GF-D8 (cell line): Measurements from ENCODE around the gene ZNF17.
A peak's percentile ranks its signal among the peaks of the same experiment; 100 is the strongest.
"Not testable (repeated sequence)": the region's sequence is repeated elsewhere in the genome, so short reads cannot be mapped to it uniquely, and the experiment has no call there.

ENCODE experiments used
- DNase-seq: peaks from one replicate; lab custom pipeline; 2025; lab: John Stamatoyannopoulos, UW

ZNF17 gene

GRCh38 chr19:57410877-57411671, at the start of gene ZNF17:
ZNF17 (plus strand) TSS chr19:57411161; CDS start chr19:57413616, 2,455 bp downstream.
- peak; percentile 77 for DNase-seq

- no peak for DNase-seq
These were observed 48.5 kb upstream of the ZNF17 start for GRCh38 chr19:57362419-57362818.

- peak; percentile 98 for DNase-seq
These were observed 47.8 kb upstream of the ZNF17 start, which contains the start of the genes TRAPPC2B and ZNF547 for GRCh38 chr19:57362997-57363687. TRAPPC2B (plus strand) TSS chr19:57363551; CDS start chr19:57364834, 1,283 bp downstream. ZNF547 (plus strand) TSS chr19:57363551; CDS start chr19:57368556, 5,005 bp downstream.

- no peak for DNase-seq
These were observed 47.2 kb upstream of the ZNF17 start for GRCh38 chr19:57363688-57364181.

- DNase-seq: no peak
These were observed 44.2 kb upstream of the ZNF17 start for GRCh38 chr19:57366776-57367175.

GRCh38 chr19:57374179-57374578, 36.8 kb upstream of the ZNF17 start:
- no peak for DNase-seq

- not testable (repeated sequence) for DNase-seq
These were observed 36.3 kb upstream of the ZNF17 start for GRCh38 chr19:57374647-57375046.

GRCh38 chr19:57376151-57376550, 34.8 kb upstream of the ZNF17 start:
- no peak for DNase-seq

GRCh38 chr19:57377498-57378146, 33.3 kb upstream of the ZNF17 start:
- no peak for DNase-seq

GRCh38 chr19:57380923-57381322, 30.0 kb upstream of the ZNF17 start:
- DNase-seq: no peak

- no peak for DNase-seq
These were observed 28.0 kb upstream of the ZNF17 start for GRCh38 chr19:57382806-57383488.

GRCh38 chr19:57389194-57389729, 21.7 kb upstream of the ZNF17 start:
- DNase-seq: no peak

- peak; percentile 96 for DNase-seq
These were observed 21.0 kb upstream of the ZNF17 start, which contains the start of gene ZNF548 for GRCh38 chr19:57389730-57390598. ZNF548 (plus strand) TSS chr19:57389854; CDS start chr19:57390100, 246 bp downstream.

- no peak for DNase-seq
These were observed 15.3 kb upstream of the ZNF17 start for GRCh38 chr19:57395710-57396109.

- no peak for DNase-seq
These were observed 12.1 kb upstream of the ZNF17 start for GRCh38 chr19:57398868-57399267.

- DNase-seq: no peak
These were observed 7.0 kb upstream of the ZNF17 start for GRCh38 chr19:57403737-57404563.

- DNase-seq: peak; percentile 6
These were observed 4.3 kb upstream of the ZNF17 start for GRCh38 chr19:57406516-57407123.

- no peak for DNase-seq
These were observed 8.5 kb downstream of the ZNF17 start for GRCh38 chr19:57419439-57419838.

- no peak for DNase-seq
These were observed 10.1 kb downstream of the ZNF17 start for GRCh38 chr19:57421037-57421436.
